Measurements from ENCODE around the gene COL4A1.

Gene COL4A1

DNA sequence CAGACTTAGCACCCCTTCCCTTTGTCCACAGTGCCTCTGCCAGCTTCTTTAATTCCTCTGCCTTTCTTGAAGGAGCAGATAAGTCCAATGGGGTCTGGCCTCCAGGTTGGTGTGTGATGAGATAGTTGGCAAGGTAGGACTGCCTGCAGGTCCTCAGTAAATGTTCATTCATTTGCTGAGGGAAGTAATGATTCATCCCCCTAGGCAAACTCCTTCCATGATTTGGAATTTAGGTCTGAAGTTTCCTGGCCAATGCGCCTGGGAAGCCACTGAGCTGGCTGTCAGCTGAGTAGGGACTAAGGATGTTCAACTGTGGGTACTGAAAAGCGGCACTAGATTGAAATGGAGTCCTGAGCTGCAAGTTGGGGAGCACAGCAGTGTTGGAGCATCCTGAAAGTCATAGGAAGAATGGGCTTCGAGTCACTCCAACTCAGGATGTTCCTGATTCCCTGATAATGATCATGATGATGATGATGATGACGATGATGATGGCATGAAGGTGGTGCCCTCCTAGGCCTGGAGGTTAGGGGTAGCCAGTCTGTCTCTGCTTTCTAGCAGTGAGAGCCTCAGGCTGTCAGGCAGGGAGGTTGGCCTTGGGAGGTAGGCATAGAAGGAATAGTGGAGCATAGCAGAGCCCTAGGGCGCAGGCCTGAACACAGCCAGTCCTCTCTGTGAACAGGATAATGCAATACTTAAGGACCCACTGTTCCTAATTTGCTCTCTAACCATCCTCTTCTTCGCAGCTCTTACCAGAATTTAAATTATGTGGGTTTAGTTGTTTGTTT lies 44.9 kb upstream of the COL4A1 start:
- DNase-seq (ENCODE audit: low spot score), result no peak
- TF ChIP-seq, protein P1, sequence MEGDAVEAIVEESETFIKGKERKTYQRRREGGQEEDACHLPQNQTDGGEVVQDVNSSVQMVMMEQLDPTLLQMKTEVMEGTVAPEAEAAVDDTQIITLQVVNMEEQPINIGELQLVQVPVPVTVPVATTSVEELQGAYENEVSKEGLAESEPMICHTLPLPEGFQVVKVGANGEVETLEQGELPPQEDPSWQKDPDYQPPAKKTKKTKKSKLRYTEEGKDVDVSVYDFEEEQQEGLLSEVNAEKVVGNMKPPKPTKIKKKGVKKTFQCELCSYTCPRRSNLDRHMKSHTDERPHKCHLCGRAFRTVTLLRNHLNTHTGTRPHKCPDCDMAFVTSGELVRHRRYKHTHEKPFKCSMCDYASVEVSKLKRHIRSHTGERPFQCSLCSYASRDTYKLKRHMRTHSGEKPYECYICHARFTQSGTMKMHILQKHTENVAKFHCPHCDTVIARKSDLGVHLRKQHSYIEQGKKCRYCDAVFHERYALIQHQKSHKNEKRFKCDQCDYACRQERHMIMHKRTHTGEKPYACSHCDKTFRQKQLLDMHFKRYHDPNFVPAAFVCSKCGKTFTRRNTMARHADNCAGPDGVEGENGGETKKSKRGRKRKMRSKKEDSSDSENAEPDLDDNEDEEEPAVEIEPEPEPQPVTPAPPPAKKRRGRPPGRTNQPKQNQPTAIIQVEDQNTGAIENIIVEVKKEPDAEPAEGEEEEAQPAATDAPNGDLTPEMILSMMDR (IDR thresholded peaks at IDR 0.05; ENCODE audit: extremely low read depth, missing control alignments), result no peak

DNA sequence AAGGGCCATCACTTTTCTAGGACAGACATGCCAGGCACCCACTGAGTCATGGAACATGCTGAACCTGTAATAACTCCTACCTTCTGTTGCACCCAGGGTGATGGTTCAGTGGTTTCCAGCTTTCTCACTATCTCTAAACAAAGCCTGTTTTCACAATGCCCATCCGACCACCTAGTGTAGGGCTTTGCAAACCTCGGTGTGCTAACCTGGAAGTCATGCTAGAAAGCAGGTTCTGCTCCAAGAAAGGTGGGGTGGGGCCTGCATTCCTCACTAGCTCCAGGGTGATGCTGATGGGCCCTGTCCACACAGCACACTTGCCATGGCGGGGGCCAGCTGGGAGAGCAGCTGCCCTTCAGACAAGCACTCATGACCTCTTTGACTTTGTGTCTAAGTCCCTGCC lies 43.6 kb upstream of the COL4A1 start:
- DNase-seq (ENCODE audit: low spot score), result no peak
- TF ChIP-seq, protein P1 (IDR thresholded peaks at IDR 0.05; ENCODE audit: extremely low read depth, missing control alignments), result no peak

DNA sequence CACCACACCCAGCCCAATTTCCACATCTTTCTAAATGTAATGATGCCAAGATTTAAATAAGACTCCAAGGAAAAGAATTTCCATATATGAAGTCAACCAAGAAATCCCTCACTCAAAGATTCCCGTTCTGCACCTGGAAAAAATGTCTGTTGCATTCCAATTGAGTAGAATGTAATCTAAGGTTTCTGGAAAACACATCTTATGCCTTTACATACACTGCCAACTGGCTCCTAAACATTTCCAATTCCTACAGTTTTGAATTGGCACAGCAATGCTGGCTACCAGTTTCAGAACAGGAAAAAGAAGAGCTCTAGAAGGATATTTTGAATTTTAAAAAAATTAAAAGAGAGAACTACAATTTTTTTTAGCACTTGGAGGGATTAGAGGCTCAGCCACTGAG lies 43.1 kb upstream of the COL4A1 start:
- TF ChIP-seq, protein P1 (IDR thresholded peaks at IDR 0.05; ENCODE audit: extremely low read depth, missing control alignments), result no peak
- DNase-seq (ENCODE audit: low spot score), result no peak

DNA sequence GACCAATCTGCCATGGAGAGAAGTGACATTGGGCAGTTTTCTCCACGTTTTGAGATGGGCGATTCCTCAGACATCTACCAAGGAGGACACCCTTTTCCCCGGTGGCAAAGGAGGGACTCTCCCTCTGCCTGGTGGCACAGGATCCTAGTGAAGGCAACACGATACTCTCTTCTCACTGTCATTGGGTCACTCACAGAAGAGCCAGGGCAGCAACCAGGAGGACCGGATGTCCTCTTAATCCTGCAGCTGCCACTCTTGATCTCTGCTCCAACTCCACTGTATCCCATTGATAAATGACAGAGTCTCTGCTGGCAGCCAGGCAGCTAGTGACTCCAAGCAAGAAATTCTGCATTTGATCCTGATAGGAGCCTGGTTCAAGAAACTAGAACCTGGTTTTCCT lies 42.3 kb upstream of the COL4A1 start:
- no peak for DNase-seq (ENCODE audit: low spot score)
- TF ChIP-seq, protein P1 (IDR thresholded peaks at IDR 0.05; ENCODE audit: extremely low read depth, missing control alignments), result no peak

DNA sequence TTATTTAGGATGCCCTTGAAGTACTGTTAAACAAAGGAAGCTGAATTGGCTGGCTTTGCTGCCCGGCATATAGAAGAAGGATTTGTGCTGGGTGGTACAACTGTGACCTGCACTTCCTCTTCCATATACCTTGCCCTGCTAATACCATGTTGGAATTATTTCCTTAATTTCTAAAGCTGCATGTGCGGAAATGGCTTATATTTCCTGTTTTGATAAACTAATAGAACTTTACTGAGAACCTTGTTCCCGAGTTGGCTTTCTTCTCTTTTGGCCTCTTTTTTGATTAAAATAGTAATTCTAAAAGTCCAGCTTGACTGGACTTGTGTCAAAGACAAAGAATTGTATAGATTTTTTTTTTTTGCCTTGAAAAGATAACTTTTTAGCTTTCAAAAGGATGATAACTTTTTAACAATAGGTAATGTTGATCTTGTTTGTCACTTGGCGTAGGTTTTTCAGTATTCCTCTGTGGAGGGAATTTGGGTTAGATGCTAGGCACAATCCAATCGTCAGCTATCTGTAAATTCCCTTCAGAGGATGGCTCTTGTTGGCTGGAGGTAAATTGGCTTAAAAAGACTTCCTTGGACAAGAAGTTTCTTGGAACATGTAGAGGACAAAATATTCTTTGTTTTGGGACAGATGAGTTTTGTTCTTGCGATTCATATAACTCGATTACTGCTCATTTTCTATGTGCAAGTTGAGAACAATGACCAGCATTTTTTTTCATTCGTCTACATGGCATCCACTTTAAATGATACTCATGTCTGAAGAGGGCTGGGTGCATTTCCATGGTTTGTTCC lies 41.5 kb upstream of the COL4A1 start:
- TF ChIP-seq, protein P1 (IDR thresholded peaks at IDR 0.05; ENCODE audit: extremely low read depth, missing control alignments), result no peak
- no peak for DNase-seq (ENCODE audit: low spot score)

DNA sequence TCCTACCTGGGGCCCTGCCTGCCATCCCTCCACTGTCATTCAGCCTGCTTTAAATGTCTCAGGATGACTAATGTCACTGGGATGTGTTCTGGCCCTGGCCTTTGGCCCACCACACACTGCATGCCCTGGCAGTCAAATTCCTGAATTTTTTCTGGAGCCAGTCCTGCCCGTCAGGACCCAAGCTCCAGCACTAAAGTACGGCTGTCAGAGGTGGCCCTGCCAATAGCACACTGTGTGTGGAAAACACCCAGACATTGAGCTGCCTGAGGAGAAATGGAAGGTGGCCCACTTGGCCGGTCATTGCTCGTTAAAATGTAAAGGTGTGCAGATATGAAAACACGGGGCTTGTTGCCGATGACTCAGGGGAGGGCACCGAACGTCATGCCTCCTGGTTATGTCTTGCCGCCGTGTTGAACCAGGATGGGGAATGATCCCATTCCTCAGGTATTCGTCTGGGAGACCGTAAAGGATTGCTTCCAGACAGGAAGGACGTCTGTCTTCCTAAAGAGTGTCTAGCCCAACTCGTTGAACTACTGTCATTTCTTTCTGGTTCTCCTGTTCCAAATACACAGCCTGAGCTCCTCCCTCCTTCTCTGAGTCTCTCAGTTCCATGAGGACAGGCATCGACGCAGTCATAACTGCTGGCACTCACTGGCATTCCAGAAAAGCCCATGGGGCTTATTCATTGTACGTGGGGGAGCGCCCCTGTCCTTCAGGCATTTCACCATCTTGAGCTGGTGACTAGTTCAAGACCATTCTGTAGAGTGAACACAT lies 40.8 kb upstream of the COL4A1 start:
- no peak for DNase-seq (ENCODE audit: low spot score)
- TF ChIP-seq, protein P1 (IDR thresholded peaks at IDR 0.05; ENCODE audit: extremely low read depth, missing control alignments), result no peak
